Urinary bladder (tissue), 4 donors: ENCODE results near the gene ZNF526. TPM values are rescaled to one million over a fixed set of nuclear protein-coding genes. Genes with fewer than 3 reads are reported as not detected.

Source experiments
- DNase-seq: peaks from one replicate; pipeline ENCODE4 v3.0.0-alpha.2; 2015; ENCODE audit errors: extremely low spot score
- H3K27ac ChIP-seq: one replicate; pipeline ENCODE4 v1.5.1; 2013; ENCODE audit warnings: low read depth, mild to moderate bottlenecking, moderate library complexity
- H3K36me3 ChIP-seq: one replicate; pipeline ENCODE4 v1.6.1; 2013; ENCODE audit warnings: mild to moderate bottlenecking, moderate library complexity; ENCODE audit not compliant: insufficient read depth
- H3K4me1 ChIP-seq: one replicate; pipeline ENCODE4 v1.6.1; 2013; ENCODE audit warnings: mild to moderate bottlenecking, moderate library complexity; ENCODE audit not compliant: insufficient read depth
- H3K4me3 ChIP-seq: one replicate; pipeline ENCODE4 v1.5.1; 2013; ENCODE audit warnings: low read depth, low read length
- WGBS: extraction: QIAGEN DNeasy Blood & Tissue Kit; methylation state at CpG from one replicate; pipeline ENCODE4 v1.1.7; 2013; 5-methylcytosine and 5-hydroxymethylcytosine counted together
- polyA plus RNA-seq: library from polyadenylated mRNA; stranded (reverse); fragments of 200-250 nt; gene quantifications from one replicate; pipeline ENCODE4 v1.2.3, GENCODE V29; 2013
- total RNA-seq: library from RNA; depleted of rRNA; stranded (reverse); fragments of >200 nt; gene quantifications from one replicate; pipeline ENCODE4 v1.2.3, GENCODE V29; 2014
- donor health status: healthy with polysubstance abuse.
- donor health status: healthy.

Gene ZNF526
- total and polyA plus RNA-seq, 2 donors, result 6.0 to 7.0 TPM

- WGBS, result 68% methylated on average over 6 of the region's 6 CpGs
- Histone ChIP-seq H3K27ac (no peak overlapping the region), H3K4me3 (no peak overlapping the region), H3K36me3 (peaks cover 5% of the 10 kb centered on the region), H3K4me1 (no peaks in the 10 kb centered on the region)
- no peak for DNase-seq
These were observed 18.4 kb upstream of the ZNF526 start for GRCh38 chr19:42201489-42202289.

- Histone ChIP-seq H3K4me3 (no peak overlapping the region), H3K4me1 (no peaks in the 10 kb centered on the region), H3K36me3 (peaks cover 5% of the 10 kb centered on the region), H3K27ac (no peak overlapping the region)
- WGBS, result 84% methylated on average over 5 of the region's 5 CpGs
- no peak for DNase-seq
These were observed 17.7 kb upstream of the ZNF526 start for GRCh38 chr19:42202290-42202880.

- Histone ChIP-seq H3K36me3 (peaks cover 5% of the 10 kb centered on the region), H3K4me1 (no peaks in the 10 kb centered on the region), H3K27ac (no peak overlapping the region), H3K4me3 (no peak overlapping the region)
- WGBS, result 93% methylated on average over 2 of the region's 2 CpGs
- no peak for DNase-seq
These were observed 16.4 kb upstream of the ZNF526 start for GRCh38 chr19:42203700-42204099.

- no peak for DNase-seq
- Histone ChIP-seq H3K36me3 (peaks cover 7% of the 10 kb centered on the region), H3K4me1 (no peaks in the 10 kb centered on the region), H3K27ac (no peak overlapping the region), H3K4me3 (no peak overlapping the region)
- 86% methylated on average over 6 of the region's 6 CpGs for WGBS
These were observed 15.4 kb upstream of the ZNF526 start for GRCh38 chr19:42204664-42205063.

- H3K4me3 ChIP-seq, result no peak overlapping the region
- H3K27ac ChIP-seq, result no peak overlapping the region
- DNase-seq, result no peak
- H3K36me3 ChIP-seq, result peaks cover 7% of the 10 kb centered on the region
- H3K4me1 ChIP-seq, result no peaks in the 10 kb centered on the region
- 86% methylated on average over 14 of the region's 14 CpGs for WGBS
These were observed 13.0 kb upstream of the ZNF526 start for GRCh38 chr19:42206871-42207755.

GRCh38 chr19:42207767-42208271 lies 12.3 kb upstream of the ZNF526 start:
- no peak overlapping the region for H3K4me3 ChIP-seq
- H3K27ac ChIP-seq, result no peak overlapping the region
- peaks cover 7% of the 10 kb centered on the region for H3K36me3 ChIP-seq
- no peaks in the 10 kb centered on the region for H3K4me1 ChIP-seq
- WGBS, result 79% methylated on average over 6 of the region's 6 CpGs
- DNase-seq, result no peak

GRCh38 chr19:42208612-42209011 lies 11.5 kb upstream of the ZNF526 start:
- H3K36me3 ChIP-seq, result peaks cover 6% of the 10 kb centered on the region
- 92% methylated on average over 11 of the region's 11 CpGs for WGBS
- H3K27ac ChIP-seq, result no peak overlapping the region
- H3K4me3 ChIP-seq, result no peak overlapping the region
- H3K4me1 ChIP-seq, result no peaks in the 10 kb centered on the region
- DNase-seq, result no peak

GRCh38 chr19:42212886-42213285 lies 7.2 kb upstream of the ZNF526 start:
- WGBS, result 92% methylated on average over 1 of the region's 1 CpG
- Histone ChIP-seq H3K4me1 (peaks cover 1% of the 10 kb centered on the region), H3K36me3 (peaks cover 3% of the 10 kb centered on the region), H3K4me3 (no peak overlapping the region), H3K27ac (no peak overlapping the region)
- DNase-seq, result no peak

GRCh38 chr19:42214810-42215485 lies 5.2 kb upstream of the ZNF526 start:
- Histone ChIP-seq H3K27ac (no peak overlapping the region), H3K36me3 (no peaks in the 10 kb centered on the region), H3K4me1 (peaks cover 3% of the 10 kb centered on the region), H3K4me3 (no peak overlapping the region)
- WGBS, result 85% methylated on average over 11 of the region's 11 CpGs
- DNase-seq, result no peak

GRCh38 chr19:42216653-42217519 lies 3.2 kb upstream of the ZNF526 start:
- peaks cover 6% of the 10 kb centered on the region for H3K4me1 ChIP-seq
- DNase-seq, result no peak
- H3K36me3 ChIP-seq, result no peaks in the 10 kb centered on the region
- H3K27ac ChIP-seq, result peak overlapping the region; percentile 88
- H3K4me3 ChIP-seq, result peak overlapping the region; percentile 93
- WGBS, result 3% methylated on average over 79 of the region's 79 CpGs

- WGBS, result 17% methylated on average over 57 of the region's 57 CpGs
- H3K27ac ChIP-seq, result peak within 1 kb of the TSS; percentile 88
- H3K4me1 ChIP-seq, result peaks cover 6% of the 10 kb centered on the region
- DNase-seq, result peak; percentile 86
- peak within 1 kb of the TSS; percentile 93 for H3K4me3 ChIP-seq
- H3K36me3 ChIP-seq, result no peaks in the 10 kb centered on the region
These were observed 2.3 kb upstream of the ZNF526 start, which contains the start of gene DEDD2 for GRCh38 chr19:42217520-42218437. TSS of gene DEDD2 (minus strand) at chr19:42217677. CDS start at chr19:42217007, 670 bp downstream.
